Left lung (tissue), 10 donors: Measurements from ENCODE around the gene ATP1A4. TPM values are rescaled to one million over a fixed set of nuclear protein-coding genes. Genes with fewer than 3 reads are reported as not detected.

Experiments used
- ATAC-seq: fragments of 200-7000 bp; cut with Tn5 transposase; one replicate; pipeline ENCODE4 v1.9.1; 2020; ENCODE audit warnings: moderate library complexity
- DNase-seq, 4 donors: peaks; one replicate each; pipeline ENCODE4 v3.0.0-alpha.2; 2013 to 2020
- H3K27ac ChIP-seq, 2 donors: fragments of 200-600 bp; sonication (generic) in 1 of 2; one replicate each; pipeline versions ENCODE4 v1.5.0 to v1.8.0; 2020 to 2021
- H3K27me3 ChIP-seq, 2 donors: fragments of 200-600 bp; sonication (generic) in 1 of 2; one replicate each; pipeline versions ENCODE4 v1.5.0 to v1.8.0; 2020 to 2021
- H3K36me3 ChIP-seq, 2 donors: fragments of 200-600 bp; sonication (generic) in 1 of 2; one replicate each; pipeline versions ENCODE4 v1.5.0 to v1.8.0; 2020 to 2021
- H3K4me1 ChIP-seq, 2 donors: fragments of 200-600 bp; one replicate each; pipeline ENCODE4 v1.8.0; 2021
- H3K4me3 ChIP-seq, 2 donors: fragments of 200-600 bp; sonication (generic) in 1 of 2; one replicate each; pipeline versions ENCODE4 v1.5.0 to v1.8.0; 2020 to 2021; ENCODE audit warnings: mild to moderate bottlenecking in 1 of 2
- H3K9me3 ChIP-seq, 2 donors: fragments of 200-600 bp; sonication (generic) in 1 of 2; one replicate each; pipeline versions ENCODE4 v1.5.0 to v1.8.0; 2020 to 2021
- intact Hi-C, 2 donors: fragments of 100-400 bp; cut with DNase I; formaldehyde crosslinking; loops; one replicate each; pipeline versions ENCODE4 v1.11.2 to v1.14.2; 2022
- polyA plus RNA-seq, 6 donors: library from polyadenylated mRNA; unstranded; fragments of 120-200 nt; gene quantifications; one replicate each; pipeline ENCODE4 v1.2.1, GENCODE V29; 2013; ENCODE audit not compliant: insufficient read length in 6 of 6
- total RNA-seq, 2 donors: library from RNA; stranded (reverse); fragmentation: NEBNext Ultra II Directional; extraction: Animal tissue kit (Norgen Biotek cat#: 25700); gene quantifications; one replicate each; pipeline ENCODE4 v1.2.1, GENCODE V29; 2021
- TF ChIP-seq, protein P1 (sequence below), 2 donors: fragments of 200-600 bp; sonication (generic) in 1 of 2; IDR thresholded peaks; one replicate each; pipeline versions ENCODE4 v1.5.0 to v1.8.0; 2021; ENCODE audit warnings: antibody characterized with exemption in 2 of 2
- donor health status: DM: no; HTN: yes; CAD: no.
- donor health status: DM: no; HTN: no; CAD: no.

ATP1A4 gene
- total and polyA plus RNA-seq, 8 donors: 0.10 to 0.26 (median 0.17) TPM; not detected in 2

DNA sequence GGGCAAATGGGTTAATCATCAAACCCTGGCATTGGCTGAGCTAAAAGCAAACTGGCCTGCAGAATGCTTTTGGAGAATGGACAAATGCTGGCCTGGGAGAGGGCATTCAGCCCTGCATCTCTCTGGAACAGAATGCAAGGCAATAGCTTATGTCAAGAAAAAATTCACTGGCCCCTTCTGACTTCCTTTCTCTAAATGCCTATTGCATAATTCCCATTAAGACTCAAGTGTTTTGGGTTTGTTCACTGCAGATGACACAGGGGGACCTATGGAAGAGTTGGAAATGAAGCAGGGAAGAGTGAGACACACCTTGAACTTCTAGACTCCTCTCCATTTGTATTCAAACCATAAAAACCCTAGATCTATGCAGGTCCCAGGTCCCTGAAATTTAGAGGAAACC lies 69.7 kb downstream of the ATP1A4 start:
- Histone ChIP-seq H3K36me3 (peaks cover 0 to 100% of the 10 kb centered on the region in 2 donors), H3K27me3 (no peaks in the 10 kb centered on the region), H3K27ac (no peak overlapping the region), H3K4me3 (no peak overlapping the region), H3K9me3 (no peaks in the 10 kb centered on the region), H3K4me1 (peaks cover 0 to 21% of the 10 kb centered on the region in 2 donors)
- no peak for DNase-seq
- peak; percentile 51 for ATAC-seq
- TF ChIP-seq, protein P1, sequence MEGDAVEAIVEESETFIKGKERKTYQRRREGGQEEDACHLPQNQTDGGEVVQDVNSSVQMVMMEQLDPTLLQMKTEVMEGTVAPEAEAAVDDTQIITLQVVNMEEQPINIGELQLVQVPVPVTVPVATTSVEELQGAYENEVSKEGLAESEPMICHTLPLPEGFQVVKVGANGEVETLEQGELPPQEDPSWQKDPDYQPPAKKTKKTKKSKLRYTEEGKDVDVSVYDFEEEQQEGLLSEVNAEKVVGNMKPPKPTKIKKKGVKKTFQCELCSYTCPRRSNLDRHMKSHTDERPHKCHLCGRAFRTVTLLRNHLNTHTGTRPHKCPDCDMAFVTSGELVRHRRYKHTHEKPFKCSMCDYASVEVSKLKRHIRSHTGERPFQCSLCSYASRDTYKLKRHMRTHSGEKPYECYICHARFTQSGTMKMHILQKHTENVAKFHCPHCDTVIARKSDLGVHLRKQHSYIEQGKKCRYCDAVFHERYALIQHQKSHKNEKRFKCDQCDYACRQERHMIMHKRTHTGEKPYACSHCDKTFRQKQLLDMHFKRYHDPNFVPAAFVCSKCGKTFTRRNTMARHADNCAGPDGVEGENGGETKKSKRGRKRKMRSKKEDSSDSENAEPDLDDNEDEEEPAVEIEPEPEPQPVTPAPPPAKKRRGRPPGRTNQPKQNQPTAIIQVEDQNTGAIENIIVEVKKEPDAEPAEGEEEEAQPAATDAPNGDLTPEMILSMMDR (IDR thresholded peaks at IDR 0.05): no peak
- intact Hi-C loops: no loop called here

DNA sequence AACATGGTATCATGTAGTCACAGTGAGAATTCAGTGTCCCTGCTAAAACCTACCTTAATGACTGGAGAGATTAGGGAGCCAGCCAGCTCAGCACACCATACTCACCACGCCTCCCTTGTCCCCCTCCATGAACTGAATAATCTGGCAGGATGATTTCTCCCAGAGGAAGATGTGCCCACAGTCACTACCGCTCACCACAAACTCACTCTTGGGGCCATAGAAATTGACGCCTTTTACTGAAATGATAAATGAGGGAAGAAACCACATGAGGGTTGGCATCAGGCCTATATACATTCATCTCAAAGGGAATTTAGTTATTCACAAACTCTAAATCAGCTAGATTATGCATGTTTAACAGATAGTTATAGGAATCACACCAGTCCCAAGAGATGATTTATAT lies 71.1 kb downstream of the ATP1A4 start:
- Histone ChIP-seq H3K4me3 (no peak overlapping the region), H3K9me3 (no peaks in the 10 kb centered on the region), H3K27ac (no peak overlapping the region), H3K27me3 (no peaks in the 10 kb centered on the region), H3K36me3 (peaks cover 0 to 100% of the 10 kb centered on the region in 2 donors), H3K4me1 (peaks cover 0 to 17% of the 10 kb centered on the region in 2 donors)
- ATAC-seq (no peak), DNase-seq (no peak)
- TF ChIP-seq, protein P1 (IDR thresholded peaks at IDR 0.05): no peak
- intact Hi-C loops: no loop called here

DNA sequence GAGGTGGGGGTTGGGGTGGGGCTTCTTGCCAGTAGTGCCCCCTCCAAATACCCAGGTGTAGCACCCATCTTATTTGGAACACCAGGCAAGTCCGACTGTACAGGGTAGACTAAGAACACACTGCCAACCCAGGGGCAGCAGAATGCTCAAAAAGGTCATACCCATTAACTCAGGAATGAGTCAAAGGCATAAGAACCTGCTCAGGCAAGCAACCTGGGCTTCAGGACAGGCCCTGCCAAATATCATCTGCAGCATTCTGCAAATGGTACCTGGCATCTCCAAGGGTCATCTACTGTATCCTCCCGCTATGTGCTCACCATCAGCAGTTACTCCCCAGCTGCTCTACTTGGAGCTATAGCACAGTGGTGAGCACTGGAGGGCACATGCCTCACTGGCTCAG lies 73.2 kb downstream of the ATP1A4 start:
- Histone ChIP-seq H3K9me3 (no peaks in the 10 kb centered on the region), H3K4me3 (no peak overlapping the region), H3K4me1 (peaks cover 0 to 4% of the 10 kb centered on the region in 2 donors), H3K27me3 (no peaks in the 10 kb centered on the region), H3K27ac (no peak overlapping the region), H3K36me3 (peaks cover 0 to 100% of the 10 kb centered on the region in 2 donors)
- ATAC-seq (no peak), DNase-seq (no peak)
- TF ChIP-seq, protein P1 (IDR thresholded peaks at IDR 0.05): no peak
- intact Hi-C loops: no loop called here

DNA sequence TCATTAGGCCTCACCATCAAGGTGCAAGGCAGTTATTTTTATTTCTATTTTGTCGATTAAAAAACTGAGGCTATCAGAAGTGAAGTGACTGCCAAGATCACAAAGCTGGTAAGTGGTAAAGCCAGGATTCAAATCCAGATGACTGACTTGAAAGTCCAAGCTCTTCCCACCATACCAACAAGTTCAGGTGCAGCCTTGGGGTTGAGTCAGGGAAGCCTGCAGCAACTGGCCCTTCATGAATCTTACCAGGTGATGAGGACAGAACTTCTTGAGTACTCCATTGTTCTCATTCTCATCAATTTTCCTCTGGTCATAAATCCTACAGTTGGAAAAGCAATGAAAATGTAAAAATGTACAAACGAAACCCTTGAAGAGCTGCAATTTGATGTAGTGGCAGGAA lies 73.9 kb downstream of the ATP1A4 start:
- H3K36me3 ChIP-seq: peaks cover 0 to 100% of the 10 kb centered on the region in 2 donors

DNA sequence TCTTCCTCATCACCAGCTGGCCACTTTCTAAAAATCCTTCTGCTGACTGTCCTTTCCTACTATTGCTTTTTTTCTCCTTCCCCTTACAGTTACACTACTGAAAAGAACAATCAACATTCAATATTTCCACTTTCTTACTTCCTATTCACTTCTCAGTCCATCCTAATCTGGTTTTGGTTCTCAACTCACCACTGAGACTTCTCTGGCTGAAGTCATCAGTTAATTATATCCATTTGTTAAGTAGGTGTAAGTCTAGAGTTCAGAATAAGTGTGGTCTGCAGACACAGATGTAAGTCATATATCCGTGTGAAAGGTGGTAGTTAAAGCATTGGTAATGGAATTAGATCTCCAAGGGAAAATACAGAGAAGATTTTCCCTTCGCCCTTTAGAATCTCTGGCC lies 75.2 kb downstream of the ATP1A4 start:
- intact Hi-C loops: no loop called here
- DNase-seq (no peak), ATAC-seq (no peak)
- Histone ChIP-seq H3K27me3 (no peaks in the 10 kb centered on the region), H3K9me3 (no peaks in the 10 kb centered on the region), H3K4me3 (no peak overlapping the region), H3K36me3 (peaks cover 0 to 100% of the 10 kb centered on the region in 2 donors), H3K27ac (no peak overlapping the region), H3K4me1 (no peaks in the 10 kb centered on the region)
- TF ChIP-seq, protein P1 (IDR thresholded peaks at IDR 0.05): no peak

More for the DNA sequence above, 73.9 kb downstream of the ATP1A4 start:
- H3K9me3 ChIP-seq: no peaks in the 10 kb centered on the region
- DNase-seq (no peak), ATAC-seq (no peak)
- H3K27me3 ChIP-seq: no peaks in the 10 kb centered on the region
- no peaks in the 10 kb centered on the region for H3K4me1 ChIP-seq
- intact Hi-C loops: no loop called here
- TF ChIP-seq, protein P1 (IDR thresholded peaks at IDR 0.05): no peak
- no peak overlapping the region for H3K4me3 ChIP-seq
- H3K27ac ChIP-seq: no peak overlapping the region
